GM23338 (cell line): ENCODE data around the gene B4GALT5. TPM values are rescaled to one million over a fixed set of nuclear protein-coding genes. Genes with fewer than 3 reads are reported as not detected.

Source experiments
- ATAC-seq: fragments of 200-7000 bp; cut with Tn5 transposase; 3 replicates; pipeline ENCODE4 v1.9.1; 2020
- DNase-seq: peaks from one replicate; pipeline ENCODE4 v3.0.0-alpha.2; 2015; ENCODE audit warnings: low spot score
- H2AFZ ChIP-seq: fragments of 200-600 bp; sonication (generic); 2 replicates; pipeline ENCODE4 v1.8.0; 2016; ENCODE audit warnings: antibody characterized with exemption, mild to moderate bottlenecking, moderate library complexity
- H3F3A ChIP-seq: fragments of 200-600 bp; sonication (generic); replicated peaks from 2 replicates; pipeline ENCODE4 v1.8.0; 2017; ENCODE audit warnings: antibody characterized with exemption, mixed run types, low read depth
- H3K27ac ChIP-seq: fragments of 200-600 bp; sonication (generic); 2 replicates; pipeline ENCODE4 v1.6.1; 2016; ENCODE audit warnings: low read depth
- H3K27me3 ChIP-seq: fragments of 200-600 bp; sonication (generic); 2 replicates; pipeline ENCODE4 v1.8.0; 2016; ENCODE audit warnings: mild to moderate bottlenecking, mixed run types, moderate library complexity; ENCODE audit not compliant: insufficient read depth
- H3K36me3 ChIP-seq: fragments of 200-600 bp; sonication (generic); 2 replicates; pipeline ENCODE4 v1.8.0; 2016; ENCODE audit warnings: mild to moderate bottlenecking; ENCODE audit not compliant: insufficient read depth
- H3K4me1 ChIP-seq: fragments of 200-600 bp; sonication (generic); 2 replicates; pipeline ENCODE4 v1.8.0; 2016; ENCODE audit warnings: mild to moderate bottlenecking, moderate library complexity; ENCODE audit not compliant: insufficient read depth
- H3K4me2 ChIP-seq: fragments of 200-600 bp; sonication (generic); 2 replicates; pipeline ENCODE4 v1.7.1; 2017; ENCODE audit warnings: mixed run types
- H3K4me3 ChIP-seq: fragments of 200-600 bp; sonication (generic); 2 replicates; pipeline ENCODE4 v1.6.1; 2016; ENCODE audit warnings: mixed run types
- H3K79me2 ChIP-seq: fragments of 200-600 bp; sonication (generic); replicated peaks from 2 replicates; pipeline ENCODE4 v1.8.0; 2017; ENCODE audit warnings: mild to moderate bottlenecking; ENCODE audit not compliant: insufficient read depth
- H3K9me2 ChIP-seq: fragments of 200-600 bp; sonication (generic); 2 replicates; pipeline ENCODE4 v1.8.0; 2017; ENCODE audit not compliant: insufficient read depth
- H4K20me1 ChIP-seq: fragments of 200-600 bp; sonication (generic); replicated peaks from 2 replicates; pipeline ENCODE4 v1.8.0; 2017; ENCODE audit warnings: mild to moderate bottlenecking; ENCODE audit not compliant: insufficient read depth
- H3K27ac Mint-ChIP-seq: 2 replicates; pipeline ENCODE4 v1.8.0; 2020; ENCODE audit warnings: inconsistent platforms, mild to moderate bottlenecking, moderate library complexity, mixed read lengths
- H3K27me3 Mint-ChIP-seq: 3 replicates; pipeline ENCODE4 v1.8.0; 2022; ENCODE audit warnings: low read depth, mild to moderate bottlenecking, moderate library complexity, mixed read lengths, inconsistent platforms; ENCODE audit not compliant: insufficient read depth, poor library complexity
- H3K36me3 Mint-ChIP-seq: 3 replicates; pipeline ENCODE4 v1.8.0; 2021; ENCODE audit warnings: low read depth, mild to moderate bottlenecking, inconsistent platforms, moderate library complexity, mixed read lengths
- H3K4me1 Mint-ChIP-seq: 3 replicates; pipeline ENCODE4 v1.8.0; 2020; ENCODE audit warnings: mild to moderate bottlenecking, inconsistent platforms, mixed read lengths
- H3K4me3 Mint-ChIP-seq: 3 replicates; pipeline ENCODE4 v1.8.0; 2021; ENCODE audit warnings: moderate library complexity, mild to moderate bottlenecking, inconsistent platforms, mixed read lengths
- H3K9me3 Mint-ChIP-seq: 3 replicates; pipeline ENCODE4 v1.8.0; 2020; ENCODE audit warnings: moderate library complexity, mild to moderate bottlenecking, inconsistent platforms, mixed read lengths
- CREB1 ChIP-seq: fragments of 250-450 bp; sonication (Bioruptor Pico); IDR thresholded peaks from 2 replicates; pipeline ENCODE4 v1.5.0; 2020; ENCODE audit warnings: low read depth, mild to moderate bottlenecking, moderate library complexity
- EZH2phosphoT487 ChIP-seq: fragments of 200-600 bp; sonication (generic); IDR thresholded peaks from one replicate; pipeline ENCODE4 v1.8.1; 2018; ENCODE audit warnings: antibody characterized with exemption; ENCODE audit not compliant: unreplicated experiment
- JUNB ChIP-seq: IDR thresholded peaks from one replicate; pipeline ENCODE4 v1.6.1; 2016; ENCODE audit warnings: antibody characterized with exemption; ENCODE audit not compliant: unreplicated experiment
- NANOG ChIP-seq: IDR thresholded peaks from 2 replicates; pipeline ENCODE4 v1.6.1; 2016; ENCODE audit warnings: antibody characterized with exemption, borderline replicate concordance
- POLR2AphosphoS5 ChIP-seq: IDR thresholded peaks from 2 replicates; pipeline ENCODE4 v1.6.1; 2016; ENCODE audit warnings: antibody characterized with exemption, low read depth
- STAT1 ChIP-seq: IDR thresholded peaks from one replicate; pipeline ENCODE4 v1.6.1; 2016; ENCODE audit warnings: antibody characterized with exemption; ENCODE audit not compliant: unreplicated experiment
- ZNF114 ChIP-seq: fragments of 250-450 bp; sonication (Bioruptor Pico); IDR thresholded peaks from 2 replicates; pipeline ENCODE4 v1.5.0; 2020; ENCODE audit warnings: mild to moderate bottlenecking, moderate library complexity
- ZNF331 ChIP-seq: fragments of 250-450 bp; sonication (Bioruptor Pico); IDR thresholded peaks from 2 replicates; pipeline ENCODE4 v1.5.0; 2020; ENCODE audit warnings: low read depth, mild to moderate bottlenecking, moderate library complexity
- polyA plus RNA-seq: library from polyadenylated mRNA; unstranded; fragments of >200 nt; fragmentation: Nextera tagmentation; extraction: Ambion mirVana; gene quantifications from 2 replicates; pipeline ENCODE4 v1.2.1, GENCODE V29; 2016
- total RNA-seq: library from RNA; depleted of rRNA; stranded (reverse); fragments of >200 nt; shearing (Covaris generic); gene quantifications from 2 replicates; pipeline ENCODE4 v1.2.3, GENCODE V29; 2014
- TF ChIP-seq, protein P1 (sequence below): IDR thresholded peaks from one replicate; pipeline ENCODE4 v1.6.1; 2018; ENCODE audit warnings: antibody characterized with exemption; ENCODE audit not compliant: unreplicated experiment
- TF ChIP-seq, protein P2 (sequence below): IDR thresholded peaks from 2 replicates; pipeline ENCODE4 v1.6.1; 2016; ENCODE audit warnings: antibody characterized with exemption
- TF ChIP-seq, protein P3 (sequence below): fragments of 250-450 bp; sonication (Bioruptor Pico); IDR thresholded peaks from 2 replicates; pipeline ENCODE4 v1.5.0; 2020; ENCODE audit warnings: mild to moderate bottlenecking, moderate library complexity

The B4GALT5 gene
- total and polyA plus RNA-seq, 2 experiments from 2014 or later, result 19.1 to 50.3 TPM

DNA sequence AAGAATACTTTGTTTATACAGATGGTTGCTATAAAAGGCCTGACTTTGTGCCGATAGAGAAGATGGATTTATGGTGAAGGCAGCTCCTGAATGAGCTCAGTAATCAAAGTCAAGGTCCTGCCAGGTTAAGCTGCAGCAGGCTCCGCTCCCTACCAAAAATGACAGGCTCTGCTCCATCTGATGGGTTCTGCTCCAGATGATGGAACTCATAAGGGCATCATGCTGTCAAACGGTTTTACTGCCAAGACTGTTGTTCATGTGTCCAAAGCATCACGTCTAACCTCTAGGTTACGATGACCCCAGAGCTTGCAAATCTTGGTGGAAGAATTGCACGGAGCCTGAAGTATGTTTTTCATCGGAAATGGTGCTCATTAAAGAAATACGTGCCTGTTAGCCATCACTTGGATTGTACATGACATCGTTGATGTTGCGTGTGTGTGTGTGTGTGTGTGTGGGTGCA is 126.5 kb downstream of the B4GALT5 start:
- Histone ChIP-seq H3K4me2 (no peak overlapping the region), H3F3A (no peaks in the 10 kb centered on the region), H3K4me1 (no peaks in the 10 kb centered on the region), H3K27ac (no peak overlapping the region), H2AFZ (no peak overlapping the region), H4K20me1 (no peaks in the 10 kb centered on the region), H3K9me2 (no peaks in the 10 kb centered on the region), H3K27me3 (no peaks in the 10 kb centered on the region), H3K79me2 (no peaks in the 10 kb centered on the region), H3K4me3 (no peak overlapping the region), H3K36me3 (no peaks in the 10 kb centered on the region)
- Mint-ChIP-seq H3K27me3 (peaks cover 2% of the 10 kb centered on the region), H3K36me3 (no peaks in the 10 kb centered on the region), H3K27ac (no peak overlapping the region), H3K4me1 (no peaks in the 10 kb centered on the region; the same call in 2 of the 3 replicates), H3K9me3 (peaks cover 7% of the 10 kb centered on the region), H3K4me3 (no peak overlapping the region)
- TF ChIP-seq ZNF114 (CRISPR knock-in tag) (no peak), CREB1 (CRISPR knock-in tag) (no peak)
- no peak for ATAC-seq
- DNase-seq, result no peak

DNA sequence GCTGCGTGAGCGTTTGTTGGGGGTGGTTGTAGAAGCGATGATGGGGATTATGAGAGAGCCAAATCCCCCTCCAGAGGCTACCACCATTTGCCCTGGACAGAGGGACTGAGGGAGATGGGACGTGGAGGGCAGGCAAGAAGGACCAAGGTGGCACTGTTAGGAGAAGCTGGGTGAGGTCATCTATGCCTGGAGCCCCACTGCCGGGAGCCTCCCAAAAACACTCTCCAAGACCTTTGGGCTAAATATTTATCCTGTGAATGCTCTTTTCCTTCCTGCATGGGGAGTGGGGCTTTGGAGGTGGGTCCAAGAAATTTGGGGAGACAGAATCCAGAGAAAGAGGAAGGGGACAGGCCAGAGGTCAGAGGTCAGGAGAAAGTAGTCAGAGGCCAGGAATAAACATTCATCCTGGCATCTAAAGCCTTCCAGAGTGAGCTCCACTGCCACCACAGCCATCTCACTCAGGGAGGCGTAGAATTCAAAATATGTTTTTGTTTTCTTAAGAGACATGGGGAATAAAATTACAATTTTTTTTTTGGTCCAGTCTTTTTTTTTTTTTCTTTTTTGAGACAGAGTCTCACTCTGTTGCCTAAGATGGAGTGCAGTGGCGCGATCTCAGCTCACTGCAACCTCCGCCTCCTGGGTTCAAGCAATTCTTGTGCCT is 128.0 kb downstream of the B4GALT5 start:
- no peak overlapping the region for H3K4me3 ChIP-seq
- H3K27ac ChIP-seq, result no peak overlapping the region
- Mint-ChIP-seq H3K9me3 (peaks cover 7% of the 10 kb centered on the region), H3K27me3 (peaks cover 2% of the 10 kb centered on the region), H3K27ac (no peak overlapping the region), H3K36me3 (no peaks in the 10 kb centered on the region), H3K4me1 (no peaks in the 10 kb centered on the region; the same call in 2 of the 3 replicates), H3K4me3 (no peak overlapping the region)
- H3K79me2 ChIP-seq, result no peaks in the 10 kb centered on the region
- no peaks in the 10 kb centered on the region; the same call in 1 of the 2 replicates for H3F3A ChIP-seq
- ATAC-seq, result no peak
- no peaks in the 10 kb centered on the region for H4K20me1 ChIP-seq
- H3K4me1 ChIP-seq, result no peaks in the 10 kb centered on the region
- no peak overlapping the region for H3K4me2 ChIP-seq
- H3K27me3 ChIP-seq, result no peaks in the 10 kb centered on the region
- no peaks in the 10 kb centered on the region for H3K36me3 ChIP-seq
- H3K9me2 ChIP-seq, result no peaks in the 10 kb centered on the region
- no peak for DNase-seq
- TF ChIP-seq NANOG, result no peak
- no peak for TF ChIP-seq POLR2AphosphoS5
- TF ChIP-seq, protein P1, sequence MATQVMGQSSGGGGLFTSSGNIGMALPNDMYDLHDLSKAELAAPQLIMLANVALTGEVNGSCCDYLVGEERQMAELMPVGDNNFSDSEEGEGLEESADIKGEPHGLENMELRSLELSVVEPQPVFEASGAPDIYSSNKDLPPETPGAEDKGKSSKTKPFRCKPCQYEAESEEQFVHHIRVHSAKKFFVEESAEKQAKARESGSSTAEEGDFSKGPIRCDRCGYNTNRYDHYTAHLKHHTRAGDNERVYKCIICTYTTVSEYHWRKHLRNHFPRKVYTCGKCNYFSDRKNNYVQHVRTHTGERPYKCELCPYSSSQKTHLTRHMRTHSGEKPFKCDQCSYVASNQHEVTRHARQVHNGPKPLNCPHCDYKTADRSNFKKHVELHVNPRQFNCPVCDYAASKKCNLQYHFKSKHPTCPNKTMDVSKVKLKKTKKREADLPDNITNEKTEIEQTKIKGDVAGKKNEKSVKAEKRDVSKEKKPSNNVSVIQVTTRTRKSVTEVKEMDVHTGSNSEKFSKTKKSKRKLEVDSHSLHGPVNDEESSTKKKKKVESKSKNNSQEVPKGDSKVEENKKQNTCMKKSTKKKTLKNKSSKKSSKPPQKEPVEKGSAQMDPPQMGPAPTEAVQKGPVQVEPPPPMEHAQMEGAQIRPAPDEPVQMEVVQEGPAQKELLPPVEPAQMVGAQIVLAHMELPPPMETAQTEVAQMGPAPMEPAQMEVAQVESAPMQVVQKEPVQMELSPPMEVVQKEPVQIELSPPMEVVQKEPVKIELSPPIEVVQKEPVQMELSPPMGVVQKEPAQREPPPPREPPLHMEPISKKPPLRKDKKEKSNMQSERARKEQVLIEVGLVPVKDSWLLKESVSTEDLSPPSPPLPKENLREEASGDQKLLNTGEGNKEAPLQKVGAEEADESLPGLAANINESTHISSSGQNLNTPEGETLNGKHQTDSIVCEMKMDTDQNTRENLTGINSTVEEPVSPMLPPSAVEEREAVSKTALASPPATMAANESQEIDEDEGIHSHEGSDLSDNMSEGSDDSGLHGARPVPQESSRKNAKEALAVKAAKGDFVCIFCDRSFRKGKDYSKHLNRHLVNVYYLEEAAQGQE, result no peak
- TF ChIP-seq, protein P2, sequence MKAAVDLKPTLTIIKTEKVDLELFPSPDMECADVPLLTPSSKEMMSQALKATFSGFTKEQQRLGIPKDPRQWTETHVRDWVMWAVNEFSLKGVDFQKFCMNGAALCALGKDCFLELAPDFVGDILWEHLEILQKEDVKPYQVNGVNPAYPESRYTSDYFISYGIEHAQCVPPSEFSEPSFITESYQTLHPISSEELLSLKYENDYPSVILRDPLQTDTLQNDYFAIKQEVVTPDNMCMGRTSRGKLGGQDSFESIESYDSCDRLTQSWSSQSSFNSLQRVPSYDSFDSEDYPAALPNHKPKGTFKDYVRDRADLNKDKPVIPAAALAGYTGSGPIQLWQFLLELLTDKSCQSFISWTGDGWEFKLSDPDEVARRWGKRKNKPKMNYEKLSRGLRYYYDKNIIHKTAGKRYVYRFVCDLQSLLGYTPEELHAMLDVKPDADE, result no peak
- no peak for TF ChIP-seq ZNF114 (CRISPR knock-in tag)
- no peak for TF ChIP-seq ZNF331 (CRISPR knock-in tag)
- TF ChIP-seq EZH2phosphoT487, result no peak
- no peak for TF ChIP-seq CREB1 (CRISPR knock-in tag)
- TF ChIP-seq, protein P3, sequence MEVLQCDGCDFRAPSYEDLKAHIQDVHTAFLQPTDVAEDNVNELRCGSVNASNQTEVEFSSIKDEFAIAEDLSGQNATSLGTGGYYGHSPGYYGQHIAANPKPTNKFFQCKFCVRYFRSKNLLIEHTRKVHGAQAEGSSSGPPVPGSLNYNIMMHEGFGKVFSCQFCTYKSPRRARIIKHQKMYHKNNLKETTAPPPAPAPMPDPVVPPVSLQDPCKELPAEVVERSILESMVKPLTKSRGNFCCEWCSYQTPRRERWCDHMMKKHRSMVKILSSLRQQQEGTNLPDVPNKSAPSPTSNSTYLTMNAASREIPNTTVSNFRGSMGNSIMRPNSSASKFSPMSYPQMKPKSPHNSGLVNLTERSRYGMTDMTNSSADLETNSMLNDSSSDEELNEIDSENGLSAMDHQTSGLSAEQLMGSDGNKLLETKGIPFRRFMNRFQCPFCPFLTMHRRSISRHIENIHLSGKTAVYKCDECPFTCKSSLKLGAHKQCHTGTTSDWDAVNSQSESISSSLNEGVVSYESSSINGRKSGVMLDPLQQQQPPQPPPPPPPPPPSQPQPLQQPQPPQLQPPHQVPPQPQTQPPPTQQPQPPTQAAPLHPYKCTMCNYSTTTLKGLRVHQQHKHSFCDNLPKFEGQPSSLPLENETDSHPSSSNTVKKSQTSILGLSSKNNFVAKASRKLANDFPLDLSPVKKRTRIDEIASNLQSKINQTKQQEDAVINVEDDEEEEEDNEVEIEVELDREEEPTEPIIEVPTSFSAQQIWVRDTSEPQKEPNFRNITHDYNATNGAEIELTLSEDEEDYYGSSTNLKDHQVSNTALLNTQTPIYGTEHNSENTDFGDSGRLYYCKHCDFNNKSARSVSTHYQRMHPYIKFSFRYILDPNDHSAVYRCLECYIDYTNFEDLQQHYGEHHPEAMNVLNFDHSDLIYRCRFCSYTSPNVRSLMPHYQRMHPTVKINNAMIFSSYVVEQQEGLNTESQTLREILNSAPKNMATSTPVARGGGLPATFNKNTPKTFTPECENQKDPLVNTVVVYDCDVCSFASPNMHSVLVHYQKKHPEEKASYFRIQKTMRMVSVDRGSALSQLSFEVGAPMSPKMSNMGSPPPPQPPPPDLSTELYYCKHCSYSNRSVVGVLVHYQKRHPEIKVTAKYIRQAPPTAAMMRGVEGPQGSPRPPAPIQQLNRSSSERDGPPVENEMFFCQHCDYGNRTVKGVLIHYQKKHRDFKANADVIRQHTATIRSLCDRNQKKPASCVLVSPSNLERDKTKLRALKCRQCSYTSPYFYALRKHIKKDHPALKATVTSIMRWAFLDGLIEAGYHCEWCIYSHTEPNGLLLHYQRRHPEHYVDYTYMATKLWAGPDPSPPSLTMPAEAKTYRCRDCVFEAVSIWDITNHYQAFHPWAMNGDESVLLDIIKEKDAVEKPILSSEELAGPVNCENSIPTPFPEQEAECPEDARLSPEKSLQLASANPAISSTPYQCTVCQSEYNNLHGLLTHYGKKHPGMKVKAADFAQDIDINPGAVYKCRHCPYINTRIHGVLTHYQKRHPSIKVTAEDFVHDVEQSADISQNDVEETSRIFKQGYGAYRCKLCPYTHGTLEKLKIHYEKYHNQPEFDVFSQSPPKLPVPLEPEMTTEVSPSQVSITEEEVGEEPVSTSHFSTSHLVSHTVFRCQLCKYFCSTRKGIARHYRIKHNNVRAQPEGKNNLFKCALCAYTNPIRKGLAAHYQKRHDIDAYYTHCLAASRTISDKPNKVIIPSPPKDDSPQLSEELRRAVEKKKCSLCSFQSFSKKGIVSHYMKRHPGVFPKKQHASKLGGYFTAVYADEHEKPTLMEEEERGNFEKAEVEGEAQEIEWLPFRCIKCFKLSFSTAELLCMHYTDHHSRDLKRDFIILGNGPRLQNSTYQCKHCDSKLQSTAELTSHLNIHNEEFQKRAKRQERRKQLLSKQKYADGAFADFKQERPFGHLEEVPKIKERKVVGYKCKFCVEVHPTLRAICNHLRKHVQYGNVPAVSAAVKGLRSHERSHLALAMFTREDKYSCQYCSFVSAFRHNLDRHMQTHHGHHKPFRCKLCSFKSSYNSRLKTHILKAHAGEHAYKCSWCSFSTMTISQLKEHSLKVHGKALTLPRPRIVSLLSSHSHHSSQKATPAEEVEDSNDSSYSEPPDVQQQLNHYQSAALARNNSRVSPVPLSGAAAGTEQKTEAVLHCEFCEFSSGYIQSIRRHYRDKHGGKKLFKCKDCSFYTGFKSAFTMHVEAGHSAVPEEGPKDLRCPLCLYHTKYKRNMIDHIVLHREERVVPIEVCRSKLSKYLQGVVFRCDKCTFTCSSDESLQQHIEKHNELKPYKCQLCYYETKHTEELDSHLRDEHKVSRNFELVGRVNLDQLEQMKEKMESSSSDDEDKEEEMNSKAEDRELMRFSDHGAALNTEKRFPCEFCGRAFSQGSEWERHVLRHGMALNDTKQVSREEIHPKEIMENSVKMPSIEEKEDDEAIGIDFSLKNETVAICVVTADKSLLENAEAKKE (CRISPR knock-in tag), result no peak
- no peak for TF ChIP-seq JUNB
- no peak for TF ChIP-seq STAT1
- H2AFZ ChIP-seq, result no peak overlapping the region; the same call in 1 of the 2 replicates
